Left ventricle myocardium inferior (tissue), 1 donor: ENCODE measurements around the gene ABCG1. TPM values are rescaled to one million over a fixed set of nuclear protein-coding genes. Genes with fewer than 3 reads are reported as not detected.

ENCODE experiments used
- DNase-seq: peaks from one replicate; pipeline ENCODE4 v3.0.0-alpha.2; 2020
- H3K27ac ChIP-seq: fragments of 200-600 bp; replicated peaks from 2 replicates; pipeline ENCODE4 v1.8.0; 2021
- H3K27me3 ChIP-seq: fragments of 200-600 bp; 2 replicates; pipeline ENCODE4 v1.8.0; 2021; ENCODE audit warnings: low read depth
- H3K36me3 ChIP-seq: fragments of 200-600 bp; 2 replicates; pipeline ENCODE4 v1.8.0; 2021
- H3K4me1 ChIP-seq: fragments of 200-600 bp; 2 replicates; pipeline ENCODE4 v1.8.0; 2021
- H3K4me3 ChIP-seq: fragments of 200-600 bp; 2 replicates; pipeline ENCODE4 v1.8.0; 2021; ENCODE audit warnings: mild to moderate bottlenecking, moderate library complexity
- H3K9me3 ChIP-seq: fragments of 200-600 bp; replicated peaks from 2 replicates; pipeline ENCODE4 v1.8.0; 2021
- intact Hi-C: fragments of 100-400 bp; cut with micrococcal nuclease; formaldehyde crosslinking; loops from one replicate; pipeline ENCODE4 v1.11.0; 2022
- total RNA-seq: library from RNA; stranded (reverse); fragmentation: NEBNext Ultra II Directional; extraction: Animal tissue kit (Norgen Biotek cat#: 25700); gene quantifications from one replicate; pipeline ENCODE4 v1.2.1, GENCODE V29; 2021
- TF ChIP-seq, protein P1 (sequence below): fragments of 200-600 bp; IDR thresholded peaks from 2 replicates; pipeline ENCODE4 v1.8.0; 2021; ENCODE audit warnings: antibody characterized with exemption, mild to moderate bottlenecking, borderline replicate concordance
- donor health status: DM: no; HTN: yes; CAD: no; lungs with severe emphysema.

The ABCG1 gene
- total RNA-seq, 1 donor from 2014 or later = 8.7 TPM

DNA sequence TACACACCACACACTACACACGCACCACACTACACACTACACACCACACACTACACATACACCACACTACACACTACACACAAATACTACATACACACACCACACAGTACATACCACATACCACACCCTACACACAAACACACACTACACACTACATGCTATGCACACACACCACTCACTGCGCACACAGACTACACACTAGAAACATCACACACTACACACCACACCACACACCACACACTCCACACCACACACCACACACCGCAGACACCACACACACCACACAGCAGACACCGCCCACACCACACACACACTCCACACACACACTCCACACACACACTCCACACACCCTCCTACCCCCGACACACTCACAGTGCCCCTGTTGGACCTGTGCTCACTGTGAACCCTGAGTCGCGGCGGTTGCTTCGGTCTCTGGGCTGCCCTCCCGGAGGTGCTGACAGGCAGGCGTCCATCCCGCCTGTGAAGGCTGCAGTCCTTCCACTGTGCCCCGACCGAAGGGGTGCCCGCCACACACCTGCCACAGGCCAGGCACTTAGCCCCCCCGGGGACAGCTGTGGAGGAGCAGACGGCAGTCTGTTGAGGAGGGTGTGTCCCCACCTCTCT, 74.8 kb downstream of the ABCG1 start:
- no peak overlapping the region for H3K27ac ChIP-seq
- no peak for DNase-seq
- peaks cover 4% of the 10 kb centered on the region for H3K9me3 ChIP-seq
- TF ChIP-seq, protein P1, sequence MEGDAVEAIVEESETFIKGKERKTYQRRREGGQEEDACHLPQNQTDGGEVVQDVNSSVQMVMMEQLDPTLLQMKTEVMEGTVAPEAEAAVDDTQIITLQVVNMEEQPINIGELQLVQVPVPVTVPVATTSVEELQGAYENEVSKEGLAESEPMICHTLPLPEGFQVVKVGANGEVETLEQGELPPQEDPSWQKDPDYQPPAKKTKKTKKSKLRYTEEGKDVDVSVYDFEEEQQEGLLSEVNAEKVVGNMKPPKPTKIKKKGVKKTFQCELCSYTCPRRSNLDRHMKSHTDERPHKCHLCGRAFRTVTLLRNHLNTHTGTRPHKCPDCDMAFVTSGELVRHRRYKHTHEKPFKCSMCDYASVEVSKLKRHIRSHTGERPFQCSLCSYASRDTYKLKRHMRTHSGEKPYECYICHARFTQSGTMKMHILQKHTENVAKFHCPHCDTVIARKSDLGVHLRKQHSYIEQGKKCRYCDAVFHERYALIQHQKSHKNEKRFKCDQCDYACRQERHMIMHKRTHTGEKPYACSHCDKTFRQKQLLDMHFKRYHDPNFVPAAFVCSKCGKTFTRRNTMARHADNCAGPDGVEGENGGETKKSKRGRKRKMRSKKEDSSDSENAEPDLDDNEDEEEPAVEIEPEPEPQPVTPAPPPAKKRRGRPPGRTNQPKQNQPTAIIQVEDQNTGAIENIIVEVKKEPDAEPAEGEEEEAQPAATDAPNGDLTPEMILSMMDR = no peak
- H3K4me3 ChIP-seq = no peak overlapping the region
- peaks cover 62% of the 10 kb centered on the region for H3K36me3 ChIP-seq
- intact Hi-C loops = no loop called here
- H3K27me3 ChIP-seq = no peaks in the 10 kb centered on the region
- peaks cover 1% of the 10 kb centered on the region for H3K4me1 ChIP-seq

DNA sequence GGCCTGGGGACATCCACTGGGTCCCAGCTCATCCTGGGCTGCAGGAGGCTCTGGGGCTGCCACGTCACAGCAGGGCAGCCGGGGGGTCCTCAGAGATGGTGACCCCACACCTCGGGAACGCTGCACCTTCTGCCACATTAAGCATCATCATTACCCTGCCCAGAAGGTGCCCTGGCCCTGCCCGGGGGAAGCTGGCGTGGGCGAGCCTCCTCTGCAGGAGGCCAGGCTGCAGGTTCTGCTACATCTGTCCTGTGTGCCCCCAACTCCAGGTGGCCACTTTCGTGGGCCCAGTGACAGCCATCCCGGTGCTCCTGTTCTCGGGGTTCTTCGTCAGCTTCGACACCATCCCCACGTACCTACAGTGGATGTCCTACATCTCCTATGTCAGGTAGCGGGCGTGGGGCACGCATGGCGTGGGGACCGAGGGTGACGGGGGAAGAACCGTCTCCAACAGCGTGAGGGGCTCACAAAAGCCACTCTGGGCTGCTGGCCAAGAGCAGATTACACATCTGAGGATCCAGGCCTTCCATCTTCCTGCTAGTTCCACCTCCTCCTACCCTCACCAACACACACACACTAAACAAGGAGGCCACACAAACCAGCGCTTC, 75.4 kb downstream of the ABCG1 start:
- H3K27me3 ChIP-seq = no peaks in the 10 kb centered on the region
- no peak for DNase-seq
- no peaks in the 10 kb centered on the region for H3K9me3 ChIP-seq
- no peak overlapping the region for H3K27ac ChIP-seq
- TF ChIP-seq, protein P1 = no peak
- H3K4me3 ChIP-seq = no peak overlapping the region
- peaks cover 55% of the 10 kb centered on the region for H3K36me3 ChIP-seq
- peaks cover 8% of the 10 kb centered on the region for H3K4me1 ChIP-seq
- intact Hi-C loops = no loop called here

DNA sequence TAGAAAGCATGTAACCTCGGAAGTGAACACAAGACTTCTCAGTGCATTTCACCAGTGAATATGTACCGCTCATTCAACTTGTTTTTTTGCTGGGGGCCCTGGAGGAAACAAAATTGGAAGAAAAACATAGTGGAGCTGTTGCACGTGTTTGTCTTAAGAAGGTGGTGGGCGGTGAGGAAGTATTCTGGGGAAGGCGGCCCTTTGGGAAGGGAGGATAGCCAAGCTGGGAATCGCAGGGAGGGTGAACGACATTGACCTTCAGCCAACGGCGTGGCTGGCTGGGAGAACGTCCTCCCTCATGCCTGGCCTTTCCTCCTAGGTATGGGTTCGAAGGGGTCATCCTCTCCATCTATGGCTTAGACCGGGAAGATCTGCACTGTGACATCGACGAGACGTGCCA, 76.9 kb downstream of the ABCG1 start:
- intact Hi-C loops = no loop called here
- DNase-seq = no peak
- TF ChIP-seq, protein P1 = no peak
- Histone ChIP-seq H3K4me1 (peaks cover 21% of the 10 kb centered on the region), H3K27me3 (no peaks in the 10 kb centered on the region), H3K4me3 (no peak overlapping the region), H3K9me3 (no peaks in the 10 kb centered on the region), H3K36me3 (peaks cover 42% of the 10 kb centered on the region), H3K27ac (no peak overlapping the region)

DNA sequence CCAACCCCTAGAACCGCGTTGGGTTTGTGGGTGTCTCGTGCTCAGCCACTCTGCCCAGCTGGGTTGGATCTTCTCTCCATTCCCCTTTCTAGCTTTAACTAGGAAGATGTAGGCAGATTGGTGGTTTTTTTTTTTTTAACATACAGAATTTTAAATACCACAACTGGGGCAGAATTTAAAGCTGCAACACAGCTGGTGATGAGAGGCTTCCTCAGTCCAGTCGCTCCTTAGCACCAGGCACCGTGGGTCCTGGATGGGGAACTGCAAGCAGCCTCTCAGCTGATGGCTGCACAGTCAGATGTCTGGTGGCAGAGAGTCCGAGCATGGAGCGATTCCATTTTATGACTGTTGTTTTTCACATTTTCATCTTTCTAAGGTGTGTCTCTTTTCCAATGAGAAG, 77.6 kb downstream of the ABCG1 start:
- Histone ChIP-seq H3K27me3 (no peaks in the 10 kb centered on the region), H3K9me3 (no peaks in the 10 kb centered on the region), H3K36me3 (peaks cover 36% of the 10 kb centered on the region), H3K27ac (no peak overlapping the region), H3K4me1 (peaks cover 27% of the 10 kb centered on the region), H3K4me3 (no peak overlapping the region)
- intact Hi-C loops = no loop called here
- DNase-seq = no peak
- TF ChIP-seq, protein P1 = no peak

DNA sequence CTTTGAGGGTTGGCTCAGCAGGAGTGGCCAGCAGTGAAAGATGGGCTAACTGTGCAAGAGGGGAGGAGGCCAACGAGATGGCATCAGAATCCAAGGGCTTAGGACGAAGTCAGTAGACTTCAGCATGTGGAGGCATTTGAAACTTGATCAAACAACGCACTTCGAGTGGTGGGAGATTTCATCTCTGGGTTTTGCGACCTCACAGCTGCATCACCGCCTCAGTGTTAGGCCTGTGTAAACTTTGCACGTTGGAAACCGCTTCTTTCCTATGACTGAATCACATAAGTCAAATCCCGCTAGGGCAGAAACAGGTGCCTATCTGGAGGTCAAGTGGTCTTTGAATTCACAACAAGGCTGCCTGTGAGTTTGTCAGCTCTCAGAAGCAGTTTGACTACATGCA, 78.4 kb downstream of the ABCG1 start:
- no peak overlapping the region for H3K4me3 ChIP-seq
- H3K36me3 ChIP-seq = peaks cover 27% of the 10 kb centered on the region
- H3K27me3 ChIP-seq = no peaks in the 10 kb centered on the region
- no peak overlapping the region for H3K27ac ChIP-seq
- H3K4me1 ChIP-seq = peaks cover 36% of the 10 kb centered on the region
- TF ChIP-seq, protein P1 = no peak
- no peaks in the 10 kb centered on the region for H3K9me3 ChIP-seq
- intact Hi-C loops = no loop called here
- no peak for DNase-seq
